A673 (cell line): Measurements from ENCODE around the gene FGFR2. TPM values are rescaled to one million over a fixed set of nuclear protein-coding genes. Genes with fewer than 3 reads are reported as not detected.

ENCODE experiments used
- BruUV-seq: library from RNA; stranded (reverse); fragments of 400-500 nt; replicated peaks from 2 replicates; lab custom pipeline; 2021; lab: Mats Ljungman, UMichigan
- CTCF ChIA-PET: fragments of 300-600 bp; sonication (Branson Sonifier 250); formaldehyde crosslinking; loops from one replicate; lab custom pipeline; 2022; ENCODE audit warnings: antibody characterized with exemption; lab: Charles Lee
- POLR2A ChIA-PET: fragments of 300-600 bp; sonication (Branson Sonifier 250); formaldehyde crosslinking; loops from one replicate; lab custom pipeline; 2022; ENCODE audit warnings: antibody characterized with exemption; ENCODE audit not compliant: low non-redundant PET; lab: Charles Lee
- DNase-seq: peaks from one replicate; pipeline ENCODE4 v3.0.0-alpha.2; 2015; ENCODE audit warnings: low spot score
- H3K27ac ChIP-seq: fragments of 200-600 bp; sonication (generic); 2 replicates; pipeline ENCODE4 v1.5.1; 2016; ENCODE audit warnings: mixed run types, low read depth, mild to moderate bottlenecking, mixed read lengths, antibody characterized with exemption, low read length; ENCODE audit not compliant: poor library complexity, severe bottlenecking
- H3K27me3 ChIP-seq: fragments of 200-600 bp; sonication (generic); replicated peaks from 2 replicates; pipeline ENCODE4 v1.6.1; 2017; ENCODE audit warnings: mixed run types, low read depth, mild to moderate bottlenecking, mixed read lengths, antibody characterized with exemption, low read length; ENCODE audit not compliant: insufficient read depth, poor library complexity
- H3K36me3 ChIP-seq: fragments of 200-600 bp; sonication (generic); 2 replicates; pipeline ENCODE4 v1.6.1; 2016; ENCODE audit warnings: mixed run types, mild to moderate bottlenecking, mixed read lengths, antibody characterized with exemption, low read length; ENCODE audit not compliant: insufficient read depth, poor library complexity, severe bottlenecking
- H3K4me1 ChIP-seq: fragments of 200-600 bp; sonication (generic); 2 replicates; pipeline ENCODE4 v1.6.1; 2017; ENCODE audit warnings: mixed run types, mild to moderate bottlenecking, mixed read lengths, antibody characterized with exemption, low read length; ENCODE audit not compliant: insufficient read depth, poor library complexity, severe bottlenecking
- H3K4me3 ChIP-seq: fragments of 200-600 bp; sonication (generic); 2 replicates; pipeline ENCODE4 v1.5.1; 2016; ENCODE audit warnings: low read depth, mixed run types, mild to moderate bottlenecking, mixed read lengths, low read length; ENCODE audit not compliant: poor library complexity, severe bottlenecking
- H3K9me3 ChIP-seq: fragments of 200-600 bp; sonication (generic); 2 replicates; pipeline ENCODE4 v1.6.1; 2016; ENCODE audit warnings: mixed run types, low read depth, mild to moderate bottlenecking, mixed read lengths, antibody characterized with exemption, low read length; ENCODE audit not compliant: poor library complexity, severe bottlenecking
- CTCF ChIP-seq: fragments of 300-800, 200-600 bp; sonication (generic); conservative IDR thresholded peaks from 2 replicates; pipeline ENCODE4 v1.5.1; 2017; ENCODE audit warnings: low read depth, mild to moderate bottlenecking, antibody characterized with exemption, low read length, moderate library complexity, mixed read lengths
- EZH2 ChIP-seq: fragments of 200-600 bp; sonication (generic); IDR thresholded peaks from 2 replicates; pipeline ENCODE4 v1.6.1; 2017; ENCODE audit warnings: borderline replicate concordance, low read depth, mild to moderate bottlenecking, mixed read lengths, antibody characterized with exemption, low read length; ENCODE audit not compliant: poor library complexity, severe bottlenecking
- intact Hi-C: fragments of 100-400 bp; cut with micrococcal nuclease; formaldehyde crosslinking; loops from one replicate; pipeline ENCODE4 v1.10.0; 2022; ENCODE audit not compliant: unreplicated experiment
- total RNA-seq: library from RNA; stranded (reverse); gene quantifications from 2 replicates; pipeline ENCODE4 v1.2.3, GENCODE V29; 2021

The FGFR2 gene
- total RNA-seq, 1 experiment from 2014 or later: 0.60 TPM

DNA sequence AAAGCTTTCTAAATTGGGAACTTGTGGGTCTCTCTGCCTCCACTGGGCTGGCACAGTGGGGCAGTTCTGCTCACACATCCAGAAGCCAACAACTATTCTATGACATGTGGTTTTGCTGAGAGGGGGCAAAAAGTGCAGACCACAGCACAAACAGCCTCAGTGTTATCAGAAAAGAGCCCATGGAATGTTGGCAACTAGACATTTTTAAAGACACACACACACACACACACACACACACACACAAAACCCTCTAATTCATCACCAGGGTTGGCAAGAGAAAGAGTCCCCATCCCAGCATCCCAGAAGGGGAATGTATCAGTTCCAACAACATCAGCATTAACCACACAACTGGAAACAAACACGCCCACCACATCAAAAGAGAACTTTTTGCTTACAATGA lies 117.1 kb downstream of the FGFR2 start:
- Histone ChIP-seq H3K36me3 (no peaks in the 10 kb centered on the region), H3K27me3 (peaks cover 52% of the 10 kb centered on the region), H3K4me3 (no peak overlapping the region), H3K4me1 (no peaks in the 10 kb centered on the region), H3K9me3 (no peaks in the 10 kb centered on the region), H3K27ac (no peak overlapping the region)
- intact Hi-C loops: no loop called here
- ChIA-PET POLR2A (no interaction called here), CTCF (no interaction called here)
- TF ChIP-seq CTCF (no peak), EZH2 (no peak)
- BruUV-seq: no TSS peak
- no peak for DNase-seq

GRCh38 chr10:121478556-121478955 lies 119.7 kb downstream of the FGFR2 start:
- ChIA-PET POLR2A (no interaction called here), CTCF (no interaction called here)
- Histone ChIP-seq H3K4me3 (no peak overlapping the region), H3K27ac (no peak overlapping the region), H3K27me3 (peaks cover 55% of the 10 kb centered on the region), H3K4me1 (no peaks in the 10 kb centered on the region), H3K9me3 (no peaks in the 10 kb centered on the region), H3K36me3 (no peaks in the 10 kb centered on the region)
- intact Hi-C loops: no loop called here
- BruUV-seq: no TSS peak
- DNase-seq: no peak
- TF ChIP-seq EZH2 (no peak), CTCF (no peak)

- DNase-seq: no peak
- intact Hi-C loops: no loop called here
- POLR2A ChIA-PET: interaction anchor here (0.7 kb wide), 1 partner anchor 17 kb away, joined by 3 read pairs; no protein-coding TSS in a partner anchor
- CTCF ChIA-PET: no interaction called here
- H3K27me3 ChIP-seq: peaks cover 14% of the 10 kb centered on the region
- H3K9me3 ChIP-seq: no peaks in the 10 kb centered on the region
- no peak for TF ChIP-seq EZH2
- no peak for TF ChIP-seq CTCF
- no peak overlapping the region for H3K27ac ChIP-seq
- H3K4me3 ChIP-seq: no peak overlapping the region
- no TSS peak for BruUV-seq
- H3K36me3 ChIP-seq: no peaks in the 10 kb centered on the region
- H3K4me1 ChIP-seq: no peaks in the 10 kb centered on the region
These were observed 128.2 kb downstream of the FGFR2 start for GRCh38 chr10:121469797-121470606.
